Stimulated activated CD4-positive, alpha-beta T cell treated with anti-CD3 and anti-CD28 coated beads, Interleukin-2, amount 100 ng/mL, for 48 hours (primary cell): ENCODE data around the gene RNF207.

Source experiments
- DNase-seq, 2 donors: peaks; one replicate each; pipeline ENCODE4 v3.0.0-alpha.2; 2020

RNF207 gene

DNA sequence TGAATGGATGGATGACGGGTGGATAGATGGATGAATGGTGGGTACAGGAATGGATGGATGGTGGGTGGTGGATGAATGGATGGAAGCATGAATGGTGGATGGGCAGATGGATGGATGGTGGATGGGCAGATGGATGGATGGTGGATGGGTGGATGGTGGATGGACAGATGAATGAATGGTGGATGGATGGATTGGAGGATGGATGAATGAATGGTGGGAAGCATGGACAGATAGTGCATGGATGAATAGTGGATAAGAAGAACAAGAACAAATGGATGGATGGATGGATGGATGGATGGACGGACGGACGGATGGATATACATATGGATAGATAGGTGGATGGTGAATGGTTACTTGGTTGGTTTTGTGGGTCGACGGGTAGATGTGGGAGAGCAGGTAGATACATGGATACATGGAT is 30.5 kb upstream of the RNF207 start:
- DNase-seq, result no peak

- no peak for DNase-seq
These were observed 29.1 kb upstream of the RNF207 start for GRCh38 chr1:6176779-6177178.

GRCh38 chr1:6177681-6178380 is 28.1 kb upstream of the RNF207 start:
- no peak for DNase-seq

- DNase-seq, result no peak
These were observed 27.0 kb upstream of the RNF207 start for GRCh38 chr1:6178751-6179563.

DNA sequence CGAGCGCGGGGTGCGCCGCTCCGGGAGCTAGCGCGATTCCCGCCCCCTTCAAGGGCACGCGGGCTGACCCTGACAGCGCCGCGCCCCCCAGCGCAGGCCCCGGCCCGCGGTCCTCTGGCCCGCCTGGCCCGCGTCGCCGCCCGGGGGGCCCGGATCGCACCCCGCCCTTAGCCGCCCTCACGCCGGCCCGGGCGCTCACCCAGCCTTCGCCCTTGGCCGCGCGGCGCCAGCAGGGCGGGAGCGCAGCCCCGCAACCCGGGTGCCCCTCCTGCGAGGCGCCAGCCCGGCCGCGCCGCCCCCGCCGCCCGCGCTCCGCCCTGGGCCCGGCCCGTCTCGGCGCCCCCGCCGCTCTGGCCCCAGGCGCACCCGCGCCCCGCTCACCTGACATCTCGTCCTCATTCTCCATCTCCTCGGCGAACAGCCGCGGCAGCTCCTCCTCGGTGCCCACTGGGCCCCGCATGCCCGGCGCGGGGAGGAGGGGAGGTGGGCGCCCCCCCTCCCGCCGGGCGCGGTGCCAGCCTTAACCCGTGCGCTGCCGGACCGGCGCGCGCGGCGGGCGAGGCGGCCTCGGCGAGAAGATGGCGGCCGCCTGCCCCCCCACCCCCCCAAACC is 26.2 kb upstream of the RNF207 start:
- no peak for DNase-seq

- no peak for DNase-seq
These were observed 25.6 kb upstream of the RNF207 start, which contains the start of gene CHD5 for GRCh38 chr1:6180268-6180706. CHD5 (minus strand) TSS chr1:6180321; CDS start chr1:6180023, 298 bp downstream.

DNA sequence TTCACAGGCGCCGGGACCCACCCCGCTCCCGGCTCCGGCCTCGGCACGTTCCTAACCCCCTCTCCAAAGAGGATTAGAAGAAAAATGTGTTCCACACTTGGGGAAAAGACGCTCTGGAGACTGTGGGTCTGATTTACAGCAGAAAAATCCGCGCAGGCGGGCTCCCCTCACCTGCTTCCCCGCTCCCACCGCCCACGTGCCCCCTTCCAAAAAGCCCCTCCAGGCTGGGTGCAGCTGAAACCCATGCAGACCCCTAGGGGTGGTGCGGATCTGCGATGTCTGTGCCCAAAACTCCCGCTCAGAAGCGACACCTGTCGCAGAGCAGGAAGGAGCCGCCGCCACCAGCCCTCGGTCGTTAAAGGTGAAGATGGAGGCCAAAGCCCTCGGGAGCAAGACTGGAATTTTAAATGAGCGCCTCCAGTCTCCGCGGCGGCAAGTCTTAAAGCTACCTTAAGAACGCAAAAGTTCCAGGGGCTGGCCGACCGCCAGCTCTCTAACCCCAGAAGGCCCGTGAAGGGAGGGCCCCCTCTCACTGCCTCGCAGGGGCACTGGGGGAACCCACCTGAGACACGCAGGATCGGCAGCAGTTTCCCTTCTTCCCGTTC is 25.1 kb upstream of the RNF207 start:
- no peak for DNase-seq

- no peak for DNase-seq
These were observed 24.6 kb upstream of the RNF207 start for GRCh38 chr1:6181347-6181770.

GRCh38 chr1:6183520-6183989 is 22.4 kb upstream of the RNF207 start:
- no peak for DNase-seq

DNA sequence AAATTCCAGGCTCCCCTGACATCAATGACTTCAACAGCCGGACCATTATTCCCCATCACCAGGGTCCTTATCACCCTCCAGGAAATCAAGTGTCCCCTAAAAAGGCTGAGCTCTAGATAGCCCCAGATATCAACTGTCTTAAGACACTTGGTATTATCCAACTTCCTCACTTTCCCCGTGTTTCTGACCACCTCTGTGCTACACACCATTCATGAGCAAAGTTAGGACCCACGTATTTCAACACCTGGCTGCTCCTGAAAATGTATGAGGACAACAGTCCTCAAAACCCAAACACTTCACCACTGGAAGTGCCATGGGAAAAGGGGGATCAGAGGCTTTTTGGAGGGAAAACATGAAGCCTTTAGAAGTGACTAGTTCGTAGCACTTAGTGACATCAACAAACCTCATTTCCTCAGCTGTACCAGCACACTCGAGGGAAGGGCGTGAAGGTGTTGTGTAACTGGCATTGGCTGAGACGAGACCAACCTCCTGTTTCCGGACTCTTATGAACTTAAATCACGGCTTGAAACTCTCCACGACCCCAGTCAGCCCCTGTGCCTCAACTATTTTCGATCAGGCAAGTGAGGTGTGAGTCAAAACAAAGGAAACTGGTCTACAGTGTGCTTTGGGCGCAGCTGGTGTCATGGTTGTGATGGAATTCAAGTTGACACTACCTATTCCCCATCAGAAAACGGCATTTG is 21.7 kb upstream of the RNF207 start:
- DNase-seq, result no peak

DNA sequence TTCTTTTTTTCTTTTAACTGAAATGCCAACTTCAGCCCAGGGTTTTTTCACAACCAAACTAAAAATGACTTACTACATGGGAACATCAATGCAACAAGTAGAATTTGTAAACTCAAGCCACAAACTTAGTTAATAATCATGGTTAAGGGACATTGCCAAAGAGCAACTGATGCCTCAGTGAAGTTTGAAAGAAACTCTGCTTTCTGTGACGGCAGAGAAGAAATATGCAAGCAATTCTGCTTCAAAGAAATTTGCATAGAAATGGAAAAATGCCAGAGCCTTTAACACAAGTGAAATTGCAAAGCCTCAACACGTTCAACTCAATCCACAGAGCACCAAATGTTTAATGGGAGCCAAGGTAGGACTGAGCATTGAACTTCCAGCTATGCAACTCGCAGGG is 20.8 kb upstream of the RNF207 start:
- no peak for DNase-seq

DNA sequence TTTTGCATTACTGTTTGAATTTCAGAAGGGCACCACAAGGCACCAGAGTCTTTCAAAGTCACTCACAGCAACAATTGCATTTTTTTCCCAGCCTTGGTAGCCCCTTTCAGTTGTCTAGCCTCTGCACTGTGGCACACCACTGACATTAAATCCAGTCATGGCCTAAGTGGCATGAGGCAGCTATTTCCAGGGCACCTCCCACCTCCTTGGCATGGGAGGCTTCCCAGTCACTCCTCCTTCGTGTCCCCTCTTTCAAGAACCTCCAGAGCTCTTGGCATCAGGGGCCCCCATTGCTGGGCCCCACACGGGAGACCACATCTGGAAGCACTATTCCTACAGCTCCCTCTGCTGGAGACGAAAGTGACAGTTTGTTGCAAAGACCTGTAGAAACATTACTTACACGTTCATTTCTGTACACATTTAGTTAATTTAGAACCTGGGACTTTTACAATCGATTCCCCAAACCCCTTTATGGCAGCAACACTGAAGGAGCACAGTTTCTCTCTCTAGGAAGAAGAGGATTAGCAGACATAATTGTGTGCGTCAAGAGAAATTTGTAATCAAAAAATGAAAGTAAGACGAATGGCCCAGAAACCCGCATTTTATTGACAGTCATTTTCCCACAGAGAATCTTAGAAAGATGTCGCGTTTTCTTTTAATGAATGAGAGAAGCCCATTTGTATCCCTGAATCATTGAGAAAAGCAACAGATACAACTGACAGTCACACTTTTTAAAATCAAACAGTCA is 20.1 kb upstream of the RNF207 start:
- DNase-seq, result no peak

DNA sequence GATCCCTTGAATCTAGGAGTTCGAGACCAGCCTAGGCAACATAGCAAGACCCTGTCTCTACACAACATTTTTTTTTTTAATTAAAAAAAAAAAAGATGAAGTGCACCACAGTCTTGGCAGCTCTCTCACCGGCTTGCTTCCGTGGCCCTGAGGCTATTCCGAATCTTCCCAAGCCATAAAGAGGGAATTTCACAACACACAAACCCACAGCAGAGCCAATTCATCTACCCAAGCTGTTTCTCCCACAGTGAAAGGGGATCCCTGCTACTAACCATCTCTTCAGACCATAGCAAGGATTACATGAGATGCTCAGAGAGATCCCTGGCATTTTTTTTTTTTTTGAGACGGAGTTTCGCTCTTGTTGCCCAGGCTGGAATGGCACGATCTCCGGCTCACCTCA is 17.5 kb upstream of the RNF207 start:
- no peak for DNase-seq

- no peak for DNase-seq
These were observed 14.0 kb upstream of the RNF207 start for GRCh38 chr1:6191968-6192367.

GRCh38 chr1:6197746-6198427 is 8.0 kb upstream of the RNF207 start:
- no peak for DNase-seq

DNA sequence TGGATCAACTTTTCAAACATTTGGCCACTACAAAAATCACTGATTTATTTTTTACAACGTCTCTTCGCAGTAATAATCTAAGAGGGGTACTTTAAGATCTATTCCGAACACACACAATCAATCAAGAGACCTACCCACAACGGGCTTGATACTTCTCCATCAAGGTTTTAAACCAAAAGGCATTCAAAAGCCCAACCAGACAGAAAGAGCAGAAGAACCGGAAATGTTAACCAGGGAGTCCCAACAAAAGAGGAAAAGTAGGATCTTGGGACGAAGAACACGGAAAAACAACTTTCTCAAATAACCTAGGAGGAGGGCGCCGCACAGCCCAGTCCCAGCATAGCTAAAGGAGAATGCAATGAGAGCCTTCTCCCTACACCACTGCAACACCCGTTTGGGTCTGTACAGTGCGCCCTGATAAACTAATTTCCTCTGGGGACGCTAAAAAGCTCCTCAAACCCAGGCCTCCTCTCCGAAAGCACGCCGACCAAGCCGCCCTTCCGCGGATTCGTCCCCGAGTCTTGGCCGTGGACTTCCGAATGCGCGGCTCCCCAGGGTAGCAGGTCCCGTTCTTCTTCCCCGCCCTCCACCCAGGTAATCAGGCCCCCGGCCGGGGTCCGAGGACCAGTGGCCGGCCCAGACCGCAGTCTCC is 7.1 kb upstream of the RNF207 start:
- DNase-seq, result no peak

GRCh38 chr1:6199298-6200187 is 6.4 kb upstream of the RNF207 start, which contains the start of gene RPL22:
RPL22 (minus strand) TSS chr1:6199595; CDS start chr1:6199573, 22 bp downstream.
- DNase-seq, result peak; percentile 95

GRCh38 chr1:6200188-6200809 is 5.6 kb upstream of the RNF207 start:
- DNase-seq, result no peak

DNA sequence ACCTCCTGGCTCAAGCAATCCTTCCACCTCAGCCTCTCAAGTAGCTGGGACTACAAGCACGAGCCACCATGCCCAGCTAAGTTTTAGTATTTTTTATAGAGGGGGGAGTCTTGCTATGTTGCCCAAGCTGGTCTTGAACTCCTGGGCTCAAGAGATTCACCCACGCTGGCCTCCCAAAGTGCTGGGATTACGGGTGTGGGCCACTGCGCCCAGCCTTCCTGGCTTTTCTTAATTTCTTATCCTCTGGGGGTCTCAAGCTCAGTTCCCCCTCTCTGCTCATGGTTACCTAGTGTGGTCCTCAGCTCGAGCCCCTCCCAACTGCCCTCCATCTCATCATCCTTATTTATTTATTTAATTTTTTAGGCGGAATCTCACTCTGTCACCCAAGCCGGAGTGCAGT is 3.7 kb upstream of the RNF207 start:
- DNase-seq, result no peak
